H1 (cell line): ENCODE measurements around the gene PBX3.

ENCODE experiments used
- CBX5 ChIP-seq: fragments of 300-800, 300-1000 bp; sonication (generic); IDR thresholded peaks from 2 replicates; pipeline ENCODE4 v1.7.1; 2016; ENCODE audit warnings: antibody characterized with exemption, low read length, low read depth
- CTCF ChIP-seq, 3 experiments: IDR thresholded peaks; 1 replicate in 2 of 3; 2 replicates in 1 of 3; pipeline versions ENCODE4 v1.5.1 to v1.6.1; 2011; ENCODE audit warnings: low read length in 3 of 3, mild to moderate bottlenecking in 3 of 3, inconsistent platforms in 2 of 3, low read depth in 1 of 3, moderate library complexity in 1 of 3; ENCODE audit not compliant: insufficient read depth in 1 of 3; ENCODE audit errors: control extremely low read depth in 1 of 3
- KDM1A ChIP-seq: fragments of 200-600, 300-600 bp; sonication (generic); IDR thresholded peaks from 2 replicates; pipeline ENCODE4 v1.7.1; 2016; ENCODE audit warnings: mild to moderate bottlenecking, low read length, borderline replicate concordance
- POLR2A ChIP-seq, 2 experiments: IDR thresholded peaks; 1 replicate in 1 of 2; 2 replicates in 1 of 2; pipeline ENCODE4 v1.6.1; 2011; ENCODE audit warnings: low read depth in 2 of 2, low read length in 2 of 2, mild to moderate bottlenecking in 2 of 2; ENCODE audit errors: control extremely low read depth in 1 of 2
- POLR2AphosphoS5 ChIP-seq: IDR thresholded peaks from 2 replicates; pipeline ENCODE4 v1.6.1; 2011; ENCODE audit warnings: low read depth, low read length
- RAD21 ChIP-seq, 2 experiments: IDR thresholded peaks in 1 of 2; conservative IDR thresholded peaks in 1 of 2; 2 replicates each; pipeline ENCODE4 v1.6.1; 2011; ENCODE audit warnings: low read depth in 2 of 2, low read length in 2 of 2, improper control_type of control experiment in 1 of 2, inconsistent platforms in 1 of 2, mild to moderate bottlenecking in 1 of 2, moderate library complexity in 1 of 2
- SP1 ChIP-seq: IDR thresholded peaks from 2 replicates; pipeline ENCODE4 v1.6.1; 2011; ENCODE audit warnings: low read depth, low read length
- SP2 ChIP-seq: IDR thresholded peaks from 2 replicates; pipeline ENCODE4 v1.6.1; 2012; ENCODE audit warnings: mild to moderate bottlenecking, low read length, inconsistent platforms
- YY1 ChIP-seq: IDR thresholded peaks from 2 replicates; pipeline ENCODE4 v1.6.1; 2011; ENCODE audit warnings: low read depth, mild to moderate bottlenecking, low read length
- TF ChIP-seq, protein P1 (sequence below): IDR thresholded peaks from 2 replicates; pipeline ENCODE4 v1.6.1; 2012; ENCODE audit warnings: low read length, inconsistent platforms

DNA sequence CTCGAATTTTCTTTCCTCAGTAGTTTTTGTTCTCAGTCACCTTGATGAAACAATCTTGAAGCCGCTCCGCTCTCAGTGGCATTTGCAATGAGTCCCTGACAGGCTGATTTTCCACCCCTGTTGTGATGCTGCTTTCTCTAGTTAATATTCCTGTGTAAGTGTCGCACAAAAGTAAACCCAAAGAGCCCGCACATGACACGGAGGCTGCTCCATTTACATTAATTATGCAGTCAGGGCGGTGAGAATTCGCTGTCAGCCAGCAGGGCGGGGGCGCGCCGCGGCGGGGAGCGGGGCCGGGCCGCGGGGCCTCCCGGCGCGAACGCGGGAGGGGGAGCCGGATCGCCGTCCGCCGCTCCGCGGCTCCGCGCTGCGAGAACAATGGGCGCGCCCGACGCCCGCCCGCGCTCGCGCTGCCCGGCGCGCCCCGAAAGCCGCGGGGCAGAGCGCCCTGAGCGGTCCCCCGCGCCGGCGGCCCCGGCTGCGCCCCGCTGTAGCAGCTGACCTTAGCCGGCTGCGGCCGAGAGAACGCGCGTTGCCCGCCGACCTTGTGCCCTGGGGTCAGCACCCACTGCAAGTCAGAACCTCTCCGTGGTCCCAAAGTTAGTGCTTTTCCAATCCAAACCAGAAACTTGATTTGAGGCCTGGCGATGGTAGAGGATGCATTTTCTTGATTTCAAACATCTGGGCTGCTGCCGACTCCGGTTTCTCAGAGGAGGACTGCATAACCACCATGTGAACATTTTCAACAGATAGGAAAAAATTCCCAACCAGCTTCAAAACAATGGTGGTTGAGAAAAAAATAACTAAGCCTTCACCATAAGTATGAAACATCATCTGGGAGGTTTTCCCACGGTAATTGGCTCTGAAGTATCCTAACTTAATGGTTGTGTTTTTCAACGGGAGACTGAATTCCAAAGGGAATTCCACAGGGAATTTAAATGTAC lies 142.6 kb downstream of the PBX3 start:
- TF ChIP-seq, protein P1, sequence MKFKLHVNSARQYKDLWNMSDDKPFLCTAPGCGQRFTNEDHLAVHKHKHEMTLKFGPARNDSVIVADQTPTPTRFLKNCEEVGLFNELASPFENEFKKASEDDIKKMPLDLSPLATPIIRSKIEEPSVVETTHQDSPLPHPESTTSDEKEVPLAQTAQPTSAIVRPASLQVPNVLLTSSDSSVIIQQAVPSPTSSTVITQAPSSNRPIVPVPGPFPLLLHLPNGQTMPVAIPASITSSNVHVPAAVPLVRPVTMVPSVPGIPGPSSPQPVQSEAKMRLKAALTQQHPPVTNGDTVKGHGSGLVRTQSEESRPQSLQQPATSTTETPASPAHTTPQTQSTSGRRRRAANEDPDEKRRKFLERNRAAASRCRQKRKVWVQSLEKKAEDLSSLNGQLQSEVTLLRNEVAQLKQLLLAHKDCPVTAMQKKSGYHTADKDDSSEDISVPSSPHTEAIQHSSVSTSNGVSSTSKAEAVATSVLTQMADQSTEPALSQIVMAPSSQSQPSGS = no peak
- no peak for TF ChIP-seq CBX5
- TF ChIP-seq CTCF (IDR thresholded peaks at IDR 0.05; ENCODE audit: control extremely low read depth in 1 of 3, insufficient read depth in 1 of 3, low read depth in 1 of 3, low read length in 3 of 3) = no peak
- no peak for TF ChIP-seq POLR2AphosphoS5
- no peak for TF ChIP-seq POLR2A (IDR thresholded peaks at IDR 0.05; ENCODE audit: control extremely low read depth in 1 of 2, low read depth in 2 of 2, low read length in 2 of 2)
- TF ChIP-seq KDM1A = no peak
- TF ChIP-seq SP2 = no peak
- TF ChIP-seq RAD21 (IDR thresholded peaks at IDR 0.05 in 1 of 2, conservative IDR thresholded peaks at IDR 0.05 in 1 of 2; ENCODE audit: low read depth in 2 of 2, low read length in 2 of 2) = no peak
- no peak for TF ChIP-seq YY1
- no peak for TF ChIP-seq SP1
